Dermis microvascular lymphatic vessel endothelial cell (primary cell): ENCODE measurements around the gene RAB15. TPM values are rescaled to one million over a fixed set of nuclear protein-coding genes. Genes with fewer than 3 reads are reported as not detected.

Source experiments
- DNase-seq, 2 donors: peaks; one replicate each; pipeline versions ENCODE4 v3.0.0 to v3.0.0-alpha.2; 2010; ENCODE audit warnings: low read depth in 2 of 2
- total RNA-seq: library from RNA; depleted of rRNA; stranded (reverse); fragments of >200 nt; gene quantifications from 2 replicates; pipeline ENCODE4 v1.2.1, GENCODE V29; 2014

The RAB15 gene
- total RNA-seq, 1 donor from 2014 or later: 6.2 TPM

DNA sequence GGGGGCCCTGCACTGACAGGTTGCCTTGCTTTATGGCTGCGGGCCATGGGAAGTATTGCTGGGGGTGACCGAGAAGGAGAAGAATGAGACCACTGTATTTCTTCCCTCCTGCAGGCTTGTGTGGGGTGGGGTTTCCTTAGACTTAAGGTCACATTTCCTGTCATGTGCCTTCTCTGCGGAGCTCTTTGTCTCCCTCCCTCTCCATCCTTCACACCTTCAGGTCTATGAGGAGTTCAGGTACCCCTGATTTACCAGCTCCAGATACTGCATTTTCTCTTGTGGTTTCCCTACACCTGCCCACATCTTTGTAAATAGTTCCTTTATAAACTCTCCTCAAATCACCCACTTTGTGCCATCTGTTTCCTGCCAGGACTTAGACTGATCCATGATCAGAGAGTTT is 18.2 kb upstream of the RAB15 start:
- no peak for DNase-seq

DNA sequence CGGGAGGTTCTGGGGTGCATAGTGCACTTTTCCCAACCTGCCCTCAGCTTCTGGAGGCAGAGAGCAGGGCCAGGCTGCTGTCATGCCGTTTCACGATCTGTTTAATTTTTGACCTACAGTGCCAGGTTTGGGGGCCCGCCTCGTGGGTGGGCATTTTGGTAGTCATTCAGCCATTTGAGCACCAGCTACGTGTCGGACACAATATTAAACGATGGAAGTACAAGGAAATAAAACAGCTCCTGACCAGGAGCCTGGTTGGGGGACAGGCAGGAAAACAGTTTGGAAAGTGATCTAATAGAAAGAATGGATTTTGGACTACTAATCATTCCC is 15.3 kb upstream of the RAB15 start:
- no peak for DNase-seq

DNA sequence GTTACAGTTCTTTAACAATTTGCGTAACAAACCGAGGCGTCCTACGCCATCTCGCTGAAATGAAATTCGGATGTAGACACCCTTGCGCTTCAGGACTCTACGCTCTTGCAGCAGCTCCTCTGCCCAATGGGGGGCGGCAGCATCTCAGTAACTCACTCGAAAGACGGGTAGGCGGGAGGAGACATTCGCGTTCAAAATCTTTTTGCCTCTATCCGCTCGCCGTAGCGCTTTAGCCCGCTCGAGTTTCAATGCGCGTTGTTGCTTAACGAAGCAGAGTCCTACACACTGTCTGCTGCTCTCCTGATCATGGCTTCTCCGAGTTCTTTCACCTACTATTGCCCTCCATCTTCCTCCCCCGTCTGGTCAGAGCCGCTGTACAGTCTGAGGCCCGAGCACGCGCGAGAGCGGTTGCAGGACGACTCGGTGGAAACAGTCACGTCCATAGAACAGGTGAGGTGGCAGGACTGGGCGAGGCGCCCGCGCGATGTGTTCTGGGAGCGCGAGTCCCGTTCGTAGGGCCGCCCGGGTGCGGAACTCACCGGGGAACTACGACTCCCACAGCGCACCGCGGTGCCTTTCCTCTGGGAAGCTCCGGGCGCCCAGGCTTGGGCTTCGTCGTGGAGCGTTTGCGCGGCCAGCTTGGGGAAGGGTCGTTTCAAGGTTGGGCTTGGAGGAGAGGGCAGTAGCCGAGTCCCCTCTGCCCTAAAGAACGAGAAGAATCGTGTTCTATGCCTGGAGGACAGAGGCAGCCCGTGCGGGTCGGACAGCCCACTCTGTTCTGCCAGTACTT is 14.7 kb upstream of the RAB15 start, which contains the start of gene FNTB:
FNTB (plus strand) TSS at position 248 of the 790 bp plus-strand sequence; CDS start at position 307, 59 bp downstream.
- peak; percentile 91 to 96 for DNase-seq

DNA sequence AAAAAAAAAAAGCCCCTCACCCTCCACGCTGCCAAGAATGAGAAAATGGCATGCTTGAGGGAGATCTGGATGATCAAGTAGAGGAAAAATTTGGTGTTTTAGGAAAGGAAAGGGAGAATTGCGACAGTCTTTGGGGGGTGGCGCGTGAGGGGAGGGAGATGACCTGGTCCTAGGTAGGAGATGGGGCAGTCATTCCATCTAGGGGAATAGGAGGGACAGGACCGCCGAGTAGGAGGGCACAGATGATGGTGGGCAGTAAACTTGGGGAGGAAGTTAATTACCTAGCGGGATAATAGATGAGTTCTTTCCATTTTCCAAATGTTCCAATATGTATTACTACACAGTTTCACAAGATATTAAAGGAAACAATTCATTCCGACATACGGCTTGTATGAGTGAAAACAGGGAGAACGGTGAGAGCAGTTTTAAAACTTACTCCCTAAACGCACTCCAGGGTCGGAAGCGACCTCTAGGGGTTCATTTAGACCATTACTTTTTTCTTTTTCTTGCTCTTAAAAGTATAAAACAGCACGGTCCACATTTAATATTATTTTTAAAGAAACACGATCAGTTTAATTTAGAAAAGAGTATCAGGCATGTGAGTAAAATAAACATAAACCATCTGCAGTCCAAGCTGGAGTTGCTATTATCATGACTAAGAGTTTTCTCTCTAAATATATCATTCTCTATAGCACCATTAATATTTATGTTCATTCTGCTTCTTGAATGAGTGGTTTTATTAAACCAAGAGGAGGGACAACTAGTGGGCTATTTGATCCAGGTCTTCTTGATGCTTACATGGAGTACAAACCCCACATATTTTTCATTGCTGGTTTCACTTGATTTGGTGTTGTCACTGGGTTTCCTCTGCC is 11.5 kb upstream of the RAB15 start:
- DNase-seq: peak; percentile 45 to 65

DNA sequence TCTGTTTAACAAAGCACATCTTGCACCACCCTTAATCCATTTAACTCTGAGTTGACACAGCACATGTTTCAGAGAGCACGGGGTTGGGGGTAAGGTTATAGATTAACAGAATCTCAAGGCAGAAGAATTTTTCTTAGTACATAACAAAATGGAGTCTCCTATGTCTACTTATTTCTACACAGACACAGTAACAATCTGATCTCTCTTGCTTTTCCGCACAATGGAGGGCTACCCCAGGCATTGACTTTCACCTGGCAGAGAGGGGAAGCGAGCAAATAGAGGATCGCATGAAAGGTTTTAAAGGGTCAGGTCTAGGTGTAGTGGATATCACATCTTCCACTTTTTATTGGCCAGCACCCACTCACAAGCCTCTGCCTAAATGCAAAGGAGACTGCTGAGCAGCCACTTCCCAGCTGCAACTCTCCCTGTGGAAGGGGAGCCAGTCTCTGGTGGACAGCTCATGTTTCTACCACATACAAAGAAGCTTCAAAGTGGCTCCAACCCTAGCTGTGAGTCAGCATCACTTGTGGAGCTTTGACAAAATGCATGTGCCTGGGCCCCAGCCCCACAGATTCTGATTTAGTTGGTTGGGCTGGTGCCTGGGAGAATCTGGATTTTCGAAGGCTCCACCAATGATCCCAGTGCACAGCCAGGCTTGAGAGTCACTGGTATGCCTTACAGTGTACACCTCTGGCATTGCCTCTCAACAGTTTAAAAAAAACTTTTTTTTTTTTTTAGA is 7.4 kb upstream of the RAB15 start:
- no peak for DNase-seq

DNA sequence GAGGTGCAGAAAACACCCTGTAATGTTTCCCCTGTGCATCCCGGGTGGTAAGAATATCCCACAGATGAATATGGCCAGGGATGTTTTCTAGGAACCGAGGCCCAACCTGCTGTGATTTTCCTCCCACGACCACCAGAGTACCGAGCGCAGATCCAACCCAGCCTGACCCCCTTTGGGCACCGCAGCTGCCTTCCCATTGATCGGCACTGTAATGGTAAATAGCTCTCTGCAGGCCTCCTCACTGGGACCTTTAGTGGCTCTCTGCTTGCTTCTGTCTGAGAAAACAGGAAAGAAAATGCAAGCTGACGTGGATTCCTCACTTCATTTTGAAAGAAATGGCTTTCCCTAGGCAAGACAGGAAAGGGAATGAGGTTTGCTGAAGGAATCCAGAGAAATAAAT is 2.4 kb upstream of the RAB15 start:
- DNase-seq: no peak

DNA sequence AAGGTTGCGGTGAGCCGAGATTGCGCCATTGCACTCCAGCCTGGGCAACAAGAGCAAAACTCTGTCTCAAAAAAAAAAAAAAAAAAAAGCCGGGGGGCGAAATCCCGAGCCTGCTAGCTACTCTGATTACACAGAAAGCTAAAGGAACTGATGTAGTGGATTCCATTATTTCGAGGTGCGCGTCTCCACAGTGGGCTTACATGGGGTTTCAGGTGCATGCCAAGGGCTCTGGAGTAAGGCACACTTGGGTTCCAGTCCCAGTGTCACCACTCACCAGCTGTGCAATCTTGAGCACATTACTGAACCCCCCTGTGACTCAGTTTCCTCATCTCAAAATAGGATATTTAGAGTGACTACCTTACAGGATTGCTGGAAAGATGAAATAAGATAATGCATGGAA is 1.7 kb upstream of the RAB15 start:
- DNase-seq: no peak

DNA sequence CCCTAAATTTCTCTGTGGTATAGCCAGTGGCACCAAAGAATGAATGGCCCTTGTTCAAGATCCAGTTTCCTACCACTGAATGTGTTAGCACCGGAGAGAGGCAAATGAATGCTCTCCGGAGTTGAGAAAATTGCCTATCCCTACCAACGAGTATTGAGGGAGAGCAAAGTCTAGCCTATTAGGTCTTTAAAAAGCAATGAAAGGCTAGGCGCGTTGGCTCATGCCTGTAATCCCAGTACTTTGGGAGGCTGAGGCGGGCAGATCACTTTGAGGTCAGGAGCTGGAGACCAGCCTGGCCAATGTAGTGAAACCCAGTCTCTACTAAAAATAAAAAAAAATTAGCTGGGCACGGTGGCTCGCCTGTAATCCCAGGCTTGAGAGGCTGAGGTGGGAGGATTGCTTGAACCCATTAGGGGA is 898 bp upstream of the RAB15 start:
- DNase-seq: no peak

DNA sequence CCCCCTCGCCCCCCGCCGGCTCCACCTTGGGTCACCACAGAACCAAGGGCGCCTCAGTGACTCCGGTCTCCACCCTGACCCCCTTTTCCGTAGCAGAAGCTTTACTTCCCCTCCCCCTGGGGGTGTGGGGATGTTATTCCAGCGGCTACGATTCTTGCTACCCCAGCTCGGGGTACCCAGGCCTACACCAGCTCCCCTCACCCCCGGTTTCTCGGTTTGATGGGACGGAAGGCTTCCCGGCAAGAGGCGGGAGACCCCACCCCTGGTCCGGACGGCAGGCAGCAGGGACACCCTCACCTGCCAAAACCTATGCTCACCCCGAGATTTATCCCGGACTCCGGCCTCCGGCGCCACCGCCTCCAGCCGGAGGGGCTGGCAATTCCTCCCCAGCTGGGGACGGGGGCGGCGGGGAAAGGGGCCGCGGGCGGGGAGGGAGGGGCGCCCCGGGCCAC is 619 bp downstream of the RAB15 start:
- DNase-seq: no peak

DNA sequence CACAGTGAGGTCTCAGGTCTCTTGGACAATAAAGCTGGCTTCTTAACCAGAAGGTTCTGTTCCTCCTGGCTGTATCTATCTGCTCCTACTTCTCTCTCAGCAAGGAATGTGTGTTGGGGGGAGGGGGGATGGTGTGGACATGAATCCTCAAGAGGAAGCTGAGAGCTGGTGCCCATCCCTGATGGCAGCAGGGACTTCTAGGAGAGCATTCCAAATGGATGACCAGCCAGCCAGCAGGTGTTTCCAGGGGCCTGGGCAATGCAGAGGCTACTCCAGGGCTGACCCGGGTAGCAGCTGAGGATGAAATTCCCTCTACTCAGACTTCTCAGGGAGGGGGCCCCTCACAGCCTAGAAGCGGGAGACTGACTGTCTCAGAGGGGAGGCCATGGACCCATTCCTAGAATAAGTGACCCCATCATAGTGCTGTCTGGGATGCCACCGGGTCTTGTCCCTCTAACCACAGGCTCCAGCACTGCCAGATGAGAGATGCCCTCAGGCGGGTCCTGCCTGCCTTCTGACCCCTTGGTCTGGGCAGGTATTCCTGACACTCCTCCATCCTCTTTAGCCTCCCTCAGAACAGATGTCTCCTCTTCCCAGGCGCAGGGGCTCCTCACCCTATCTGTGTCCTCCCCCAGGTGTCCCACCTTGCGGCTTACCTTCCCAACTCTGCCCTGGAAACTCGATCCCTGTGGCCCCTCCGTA is 1.2 kb downstream of the RAB15 start:
- DNase-seq: peak in 1 of 2 donors; percentile 19

DNA sequence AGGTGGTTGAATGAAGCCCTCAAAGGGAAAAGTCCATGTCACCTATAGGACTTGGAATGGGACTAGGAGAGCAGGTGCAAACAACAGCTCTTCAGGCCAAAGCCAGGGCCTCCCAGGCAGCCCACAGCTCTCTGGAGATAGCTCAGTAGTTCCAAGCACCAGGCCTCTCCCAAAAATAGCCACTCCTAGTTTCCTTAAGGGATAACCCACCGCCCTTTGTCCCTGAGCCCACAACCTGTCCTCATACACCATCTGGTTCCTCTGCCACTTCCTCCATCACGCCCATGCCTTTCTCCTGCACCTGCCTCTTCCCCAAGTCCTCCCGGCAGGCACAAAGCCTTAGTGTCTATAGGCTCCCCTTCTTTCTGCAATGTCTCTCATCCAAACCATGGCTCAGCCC is 2.1 kb downstream of the RAB15 start:
- DNase-seq: no peak

DNA sequence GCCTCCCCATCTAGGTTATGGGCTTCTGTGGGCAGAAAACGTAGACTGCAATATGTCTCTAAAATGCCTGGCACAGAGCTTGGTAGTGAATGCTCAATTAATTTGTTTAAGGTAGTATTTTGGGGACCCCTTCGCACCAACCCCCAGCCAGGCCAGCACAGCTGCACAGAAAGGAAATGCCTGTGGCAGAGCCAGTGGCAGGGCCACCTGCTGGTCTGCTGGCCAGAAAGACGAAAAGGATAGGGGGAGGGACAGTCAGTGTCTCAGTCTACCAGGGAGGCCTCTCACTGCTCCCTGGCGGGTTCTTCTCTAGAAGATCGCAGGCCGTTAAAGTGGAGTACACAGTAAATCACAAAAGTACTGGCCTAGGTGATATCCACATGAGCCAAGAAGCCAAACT is 3.5 kb downstream of the RAB15 start:
- no peak for DNase-seq

DNA sequence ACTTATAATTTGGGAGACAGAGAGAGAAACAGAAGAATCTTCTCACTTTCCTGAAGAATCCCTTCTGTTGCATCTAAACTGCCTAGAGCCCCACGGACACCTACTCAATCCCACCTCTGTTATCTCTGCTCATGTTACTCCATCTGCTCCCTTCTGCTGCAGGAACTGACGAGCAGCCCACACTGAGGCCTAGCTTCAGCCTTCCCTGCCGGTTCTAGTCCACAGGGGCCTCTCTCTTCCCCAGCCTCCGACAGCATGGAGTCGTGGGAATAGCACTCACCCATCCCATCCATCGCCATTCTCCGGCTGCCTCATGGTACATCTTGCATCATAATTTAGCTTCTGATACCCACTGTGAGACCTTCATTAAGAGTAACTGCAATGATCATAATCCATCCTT is 4.0 kb downstream of the RAB15 start:
- DNase-seq: no peak

DNA sequence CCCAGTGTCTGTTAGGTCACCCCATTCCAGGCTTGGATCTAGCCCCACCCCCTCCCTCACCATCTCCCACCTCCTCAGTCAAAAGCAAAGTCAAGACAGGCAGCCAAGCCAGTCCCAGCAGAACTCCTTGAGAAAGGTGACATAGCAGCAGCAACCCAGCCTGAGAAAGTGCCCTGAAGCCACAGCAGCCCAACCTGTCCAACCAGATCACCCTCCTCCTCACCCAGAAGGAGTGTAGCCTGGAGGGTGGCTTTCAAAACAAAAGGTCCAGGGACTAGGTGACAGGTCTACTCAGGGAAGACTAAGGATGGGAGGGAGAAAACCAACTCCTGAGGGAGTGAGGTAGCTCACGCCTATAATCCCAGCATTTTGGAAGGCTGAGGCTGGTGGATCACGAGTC is 5.2 kb downstream of the RAB15 start:
- no peak for DNase-seq

DNA sequence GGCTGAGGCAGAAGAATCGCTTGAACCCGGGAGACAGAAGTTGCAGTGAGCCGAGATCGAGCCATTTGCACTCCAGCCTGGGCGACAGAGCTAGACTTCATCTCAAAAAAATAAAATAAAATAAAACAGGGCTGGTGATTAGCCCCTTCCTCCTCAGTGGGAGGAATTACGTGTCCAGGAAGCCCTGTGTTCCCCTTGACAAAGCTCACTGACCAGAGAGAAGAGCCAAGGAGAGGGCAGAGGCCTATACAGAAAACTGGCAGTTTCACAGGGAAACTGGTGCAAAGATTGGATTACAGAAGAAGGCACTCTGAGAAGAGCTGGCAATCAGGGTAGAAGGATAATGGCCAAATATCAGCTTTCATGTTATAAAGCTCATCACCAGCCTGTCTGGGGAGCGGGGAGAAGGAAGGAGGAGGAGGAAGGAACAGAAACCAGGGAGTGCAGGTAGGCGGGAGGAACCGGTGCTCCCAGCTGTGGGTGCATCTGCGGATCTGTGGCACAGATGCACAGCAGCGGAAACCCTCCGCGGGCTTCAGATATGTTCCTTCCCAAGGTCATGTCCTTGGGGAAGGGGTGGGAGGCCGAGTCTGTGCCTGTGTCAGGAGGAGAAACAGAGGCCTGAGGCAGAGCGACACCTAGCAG is 6.7 kb downstream of the RAB15 start:
- DNase-seq: peak in 1 of 2 donors; percentile 50

DNA sequence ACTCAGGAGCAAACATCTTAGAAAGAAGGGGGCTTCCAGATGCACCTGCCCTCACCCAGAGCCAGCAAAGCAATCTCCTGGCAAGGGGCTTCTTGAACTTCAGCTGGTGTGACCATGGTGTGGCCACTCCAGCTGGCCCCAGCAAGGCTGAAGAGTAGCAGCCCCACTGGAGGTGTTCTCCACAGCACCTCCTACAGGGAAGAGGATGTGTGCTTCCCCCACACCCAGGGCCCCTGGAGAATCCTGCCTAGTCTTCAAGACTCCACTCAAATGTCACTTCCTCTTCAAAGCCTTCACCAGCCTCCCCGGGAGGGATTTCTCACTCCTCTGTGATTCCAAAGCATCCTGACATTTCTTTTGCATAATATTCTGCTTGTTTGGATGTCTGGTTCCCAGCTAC is 8.5 kb downstream of the RAB15 start:
- DNase-seq: no peak

DNA sequence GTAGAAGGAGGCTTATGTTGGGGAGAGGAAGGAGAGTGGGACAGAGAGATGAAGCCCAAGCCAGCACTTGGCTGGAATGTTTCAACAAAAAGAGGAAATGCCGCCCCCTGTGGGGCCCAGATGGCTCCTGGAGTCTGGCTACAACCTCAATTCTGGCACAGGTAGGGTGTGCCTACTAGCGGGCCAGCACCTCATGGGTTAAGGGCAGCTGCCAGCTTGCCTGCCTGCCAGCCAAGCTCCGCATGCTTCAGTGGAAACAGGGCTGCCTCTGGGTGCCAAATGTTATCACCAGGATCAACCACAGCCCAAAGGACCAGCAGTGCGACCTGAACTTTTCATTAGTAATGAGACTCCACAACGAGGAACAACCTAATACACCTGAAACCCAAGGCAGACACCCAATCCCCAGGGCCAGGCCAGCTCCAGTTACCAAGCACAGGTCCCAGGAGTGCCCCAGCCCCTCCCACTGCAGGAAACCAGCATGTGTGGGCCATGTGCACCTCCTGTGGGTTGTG is 11.3 kb downstream of the RAB15 start:
- no peak for DNase-seq

DNA sequence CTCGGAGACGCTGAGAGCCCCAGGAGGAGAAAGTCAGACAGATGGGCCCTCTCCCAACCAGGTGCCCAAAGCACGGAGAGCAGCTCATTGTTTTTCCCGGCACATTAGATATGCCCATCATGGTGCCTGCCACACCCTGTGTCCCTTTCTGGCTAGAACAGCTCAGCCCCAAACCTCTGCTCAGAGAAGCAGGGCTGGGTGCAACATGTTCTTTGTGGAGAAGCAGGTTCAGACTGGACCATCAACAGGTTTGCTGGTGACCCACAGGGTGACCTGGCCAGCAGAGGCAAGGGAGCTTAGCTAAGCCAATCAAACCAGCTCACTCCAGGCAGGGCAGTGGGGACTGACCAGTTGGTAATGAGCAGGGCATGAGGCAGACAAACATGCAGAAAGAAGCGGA is 13.4 kb downstream of the RAB15 start:
- no peak for DNase-seq

DNA sequence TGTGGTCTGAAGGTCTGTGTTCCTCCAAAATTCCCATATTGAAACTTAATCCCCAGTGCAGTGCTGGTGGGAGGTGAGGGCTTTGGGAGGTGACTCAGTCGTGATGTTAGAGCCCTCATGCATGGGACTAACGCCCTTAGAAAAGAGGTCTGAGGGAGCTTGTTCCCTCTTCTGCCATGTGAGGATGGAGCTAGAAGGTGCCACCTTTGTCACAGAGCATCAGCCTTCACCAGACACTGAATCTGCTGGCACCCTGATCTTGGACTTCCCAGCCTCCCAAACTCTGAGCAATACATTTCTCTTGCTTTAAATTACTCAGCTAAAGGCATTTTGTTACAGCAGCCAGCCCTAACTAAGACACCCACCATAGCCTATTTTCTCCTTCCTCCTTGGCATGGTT is 13.9 kb downstream of the RAB15 start:
- DNase-seq: no peak

DNA sequence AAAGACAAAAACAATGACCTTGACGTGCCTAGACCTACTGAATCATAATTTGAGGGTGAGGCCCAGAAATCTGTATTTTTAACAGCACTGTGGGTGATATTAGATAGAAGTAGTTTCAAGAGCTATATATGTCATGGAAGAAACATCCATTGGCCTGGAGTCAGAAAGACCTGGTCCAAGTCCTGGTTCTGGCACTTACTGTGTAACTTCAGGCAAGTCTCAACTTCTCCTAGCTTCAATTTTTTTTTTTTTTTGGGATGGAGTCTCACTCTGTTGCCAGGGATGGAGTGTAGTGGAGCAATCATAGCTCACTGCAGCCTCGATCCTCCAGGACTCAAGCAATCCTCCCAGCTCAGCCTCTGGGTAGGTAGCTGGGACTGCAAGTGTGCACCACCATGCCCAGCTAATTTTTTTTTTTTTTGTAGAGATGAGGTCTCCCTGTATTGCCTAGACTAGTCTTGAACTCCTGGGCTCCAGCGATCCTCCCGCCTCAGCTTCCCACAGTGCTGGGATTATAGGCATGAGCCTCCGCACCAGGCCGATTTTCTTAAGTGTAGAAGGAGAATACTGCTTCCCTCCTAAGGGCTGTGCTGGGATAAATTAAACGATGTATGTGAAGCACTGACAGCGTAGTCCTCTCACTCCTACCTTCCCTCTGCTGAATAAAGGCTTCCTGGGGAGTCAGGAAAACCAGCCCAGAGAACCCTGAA is 15.3 kb downstream of the RAB15 start:
- DNase-seq: no peak
